ENCODE results near the gene ADARB1. TPM values are rescaled to one million over a fixed set of nuclear protein-coding genes. Genes with fewer than 3 reads are reported as not detected.

The ADARB1 gene
- total and polyA plus RNA-seq, 2 of the 4 experiments (the other 2 are of a cell fraction): 39.8 to 47.3 TPM

- in situ Hi-C loops (cut with MboI; ENCODE audit: low sequenced_read_pairs) (no loop called here), dilution Hi-C loops (cut with HindIII; ENCODE audit: low sequenced_read_pairs, unreplicated experiment) (no loop called here), intact Hi-C loops (cut with micrococcal nuclease) (no loop called here)
- H3K4me3 ChIP-seq (ENCODE audit: insufficient read depth, low read depth, low read length): no peak overlapping the region
- peak overlapping the region; percentile 10; the same call in 1 of the 2 replicates for H4K91ac ChIP-seq (ENCODE audit: insufficient read depth, low read depth, low read length)
- no peak overlapping the region for H2AK9ac ChIP-seq (replicated peaks; ENCODE audit: low read depth, low read length, poor library complexity)
- H4K5ac ChIP-seq (ENCODE audit: low read depth, low read length): no peak overlapping the region
- H2BK20ac ChIP-seq (ENCODE audit: low read depth, low read length): no peak overlapping the region
- H3K27me3 ChIP-seq (ENCODE audit: control insufficient read depth, insufficient read depth, low read length): no peaks in the 10 kb centered on the region
- no peak overlapping the region for H3K4ac ChIP-seq (ENCODE audit: low read depth, low read length)
- H2BK120ac ChIP-seq (ENCODE audit: low read depth, low read length): no peak overlapping the region
- no peak overlapping the region for H2BK5ac ChIP-seq (ENCODE audit: low read depth, low read length, poor library complexity, severe bottlenecking)
- H3K14ac ChIP-seq (replicated peaks; ENCODE audit: low read depth, low read length): no peak overlapping the region
- H2AK5ac ChIP-seq (ENCODE audit: low read depth, low read length): peak overlapping the region; percentile 74; the same call in 1 of the 2 replicates
- H3K79me1 ChIP-seq (ENCODE audit: low read depth in 1 of 2, low read length in 2 of 2): peaks cover 0 to 13% of the 10 kb centered on the region in 2 experiments; a peak in 2 of 4 replicates
- POLR2A ChIA-PET (ENCODE audit: unreplicated experiment): no interaction called here
- no peak for DNase-seq
- ATAC-seq (ENCODE audit: low read depth): no peak
- H3K56ac ChIP-seq (ENCODE audit: extremely low read depth, insufficient read depth, low read length): no peak overlapping the region
- peaks cover 11% of the 10 kb centered on the region for H3K4me1 ChIP-seq (ENCODE audit: control insufficient read depth, insufficient read depth, low read length)
- H3K36me3 ChIP-seq (ENCODE audit: control insufficient read depth, insufficient read depth, low read length): peaks cover 2% of the 10 kb centered on the region
- CTCF ChIA-PET: interaction anchor here (0.6 kb wide), 1 partner anchor 59 kb away, joined by 3 read pairs; no protein-coding TSS in a partner anchor
- no peak overlapping the region for H2AFZ ChIP-seq (replicated peaks; ENCODE audit: low read length, poor library complexity)
- no peak overlapping the region for H3K4me2 ChIP-seq (ENCODE audit: low read depth, low read length)
- H4K8ac ChIP-seq (ENCODE audit: low read depth in 2 of 2, low read length in 2 of 2): no peak overlapping the region
- no TSS peak for BruUV-seq (replicated peaks)
- 87% methylated on average over 7 of the region's 18 CpGs; no CpG with 5 or more reads in 1 of the 2 experiments for WGBS, 2 experiments (ENCODE audit: extremely low coverage in 2 of 2, insufficient read length in 1 of 2)
- no peak overlapping the region for H3K9ac ChIP-seq (ENCODE audit: low read depth, low read length)
- H2BK15ac ChIP-seq (ENCODE audit: low read depth, low read length): peak overlapping the region; percentile 60; the same call in 1 of the 3 replicates
- no peak overlapping the region for H3K23ac ChIP-seq (ENCODE audit: low read depth, low read length)
- peaks cover 4% of the 10 kb centered on the region for H3K9me3 ChIP-seq (ENCODE audit: control insufficient read depth, insufficient read depth, low read length)
- TF ChIP-seq NFE2L2 (IDR thresholded peaks at IDR 0.05; ENCODE audit: low read depth, low read length) (no peak), BHLHE40 (IDR thresholded peaks at IDR 0.05; ENCODE audit: low read depth, low read length) (no peak), MAZ (IDR thresholded peaks at IDR 0.05; ENCODE audit: borderline replicate concordance, low read depth, low read length) (no peak), CEBPB (IDR thresholded peaks at IDR 0.05; ENCODE audit: low read depth, low read length) (no peak), FOS (IDR thresholded peaks at IDR 0.05; ENCODE audit: low read depth, low read length) (no peak), CTCF (conservative IDR thresholded peaks at IDR 0.05; ENCODE audit: low read depth, low read length) (no peak), RAD21 (IDR thresholded peaks at IDR 0.05; ENCODE audit: low read length) (no peak), POLR2A (IDR thresholded peaks at IDR 0.05; ENCODE audit: low read depth, low read length) (no peak), MXI1 (IDR thresholded peaks at IDR 0.05; ENCODE audit: borderline replicate concordance, low read depth, low read length) (no peak), MAFK (IDR thresholded peaks at IDR 0.05; ENCODE audit: low read depth, low read length) (no peak), USF2 (IDR thresholded peaks at IDR 0.05; ENCODE audit: low read depth, low read length) (no peak), CHD1 (IDR thresholded peaks at IDR 0.05; ENCODE audit: low read depth, low read length) (no peak), RFX5 (IDR thresholded peaks at IDR 0.05; ENCODE audit: low read depth, low read length) (no peak), ELK1 (IDR thresholded peaks at IDR 0.05; ENCODE audit: borderline replicate concordance, low read depth, low read length) (no peak)
- H3K18ac ChIP-seq (ENCODE audit: low read depth, low read length): no peak overlapping the region
- no peaks in the 10 kb centered on the region for H4K20me1 ChIP-seq (ENCODE audit: insufficient read depth, low read length)
- H3K9me1 ChIP-seq (ENCODE audit: insufficient read depth, low read length): peaks cover 18% of the 10 kb centered on the region
- H3K27ac ChIP-seq (ENCODE audit: insufficient read depth, low read length): no peak overlapping the region
These were observed 6.7 kb upstream of the ADARB1 start for GRCh38 chr21:45067462-45068285.

All from IMR-90 (cell line).